GM21367 (cell line): ENCODE measurements around the gene FAM149A.

ENCODE experiments used
- ATAC-seq: cut with Tn5 transposase; IDR thresholded peaks from one replicate; pipeline ENCODE4 v1.9.1; 2021; ENCODE audit not compliant: unreplicated experiment

The FAM149A gene

DNA sequence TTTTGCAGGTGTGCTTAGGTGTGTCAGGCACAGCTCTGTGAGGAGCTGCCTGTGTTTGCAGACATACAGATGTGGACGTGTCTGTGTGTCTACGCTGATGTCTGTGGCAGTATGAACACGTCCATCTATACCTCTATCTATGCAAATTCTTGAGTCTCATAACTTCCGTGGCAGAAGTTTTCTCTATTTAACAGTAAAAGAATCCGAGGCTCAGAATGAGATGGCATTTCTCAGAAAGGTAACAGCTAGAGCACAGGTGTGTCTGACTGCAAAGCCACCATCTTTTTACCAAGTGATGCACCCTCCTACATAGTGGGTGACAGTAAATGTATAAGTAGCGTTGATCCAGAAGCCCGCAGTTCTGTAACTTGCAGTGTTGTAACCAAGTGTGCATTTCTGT lies 47.0 kb downstream of the FAM149A start:
- no peak for ATAC-seq

DNA sequence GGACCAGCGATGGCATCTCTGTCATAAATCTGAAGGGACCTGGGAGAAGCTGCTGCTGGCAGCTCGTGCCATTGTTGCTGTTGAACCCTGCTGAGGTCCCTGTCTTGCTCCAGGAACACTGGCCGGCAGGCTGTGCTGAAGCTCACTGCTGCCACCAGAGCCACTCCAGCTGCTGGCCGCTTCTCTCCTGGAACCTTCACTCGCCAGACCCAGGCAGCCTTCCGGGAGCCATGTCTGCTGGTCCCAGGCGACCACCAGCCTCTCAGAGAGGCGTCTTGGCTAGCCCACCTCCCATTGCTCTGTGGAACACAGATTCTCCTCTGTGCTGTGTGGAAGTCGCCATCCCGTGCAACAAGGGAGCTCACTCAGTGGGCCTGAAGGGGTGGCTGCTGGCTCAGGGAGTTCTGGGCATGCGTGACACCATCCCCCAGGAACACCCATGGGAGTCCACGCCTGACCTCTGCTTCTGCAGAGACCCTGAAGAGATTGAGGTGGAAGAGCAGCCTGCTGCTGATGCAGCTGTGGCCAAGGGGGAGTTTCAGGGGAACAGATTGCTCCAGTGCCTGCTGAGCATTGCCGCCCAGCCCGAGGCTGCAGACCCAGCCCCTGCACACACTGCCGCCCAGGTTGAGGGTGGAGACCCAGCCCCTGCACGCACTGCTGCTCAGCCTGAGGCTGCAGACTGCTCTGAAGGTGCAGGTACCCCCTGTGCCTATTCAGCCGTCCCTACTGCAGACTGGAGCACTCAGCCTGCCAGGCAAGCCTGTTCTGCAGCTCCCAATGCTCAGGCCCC lies 53.7 kb downstream of the FAM149A start:
- no peak for ATAC-seq

GRCh38 chr4:186158966-186159365 lies 54.5 kb downstream of the FAM149A start:
- ATAC-seq = no peak

GRCh38 chr4:186159613-186160012 lies 55.1 kb downstream of the FAM149A start:
- no peak for ATAC-seq

- peak; percentile 98 for ATAC-seq
Observed at GRCh38 chr4:186161138-186161537, 56.6 kb downstream of the FAM149A start.

- no peak for ATAC-seq
Observed at GRCh38 chr4:186166852-186167512, 62.5 kb downstream of the FAM149A start.

DNA sequence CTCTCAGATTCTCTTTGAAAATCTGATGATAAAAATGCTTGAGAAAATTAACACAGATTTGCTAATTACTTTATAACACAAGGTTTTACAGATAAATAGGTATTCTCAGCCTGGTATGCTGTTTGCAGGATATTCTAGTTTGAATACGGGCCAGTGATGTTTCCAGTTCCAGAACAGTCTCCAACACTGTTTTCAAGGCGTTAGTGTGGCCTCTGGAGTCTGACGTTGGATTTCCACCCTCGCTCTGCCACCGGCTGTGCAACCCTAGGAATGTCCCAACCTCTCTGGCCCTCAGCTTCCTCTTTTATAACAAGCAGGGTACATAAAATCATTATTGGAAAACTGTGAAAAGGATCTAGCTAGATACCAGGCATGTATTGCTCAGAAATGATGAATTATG lies 63.1 kb downstream of the FAM149A start:
- no peak for ATAC-seq

- no peak for ATAC-seq
Observed at GRCh38 chr4:186168750-186169149, 64.2 kb downstream of the FAM149A start.

DNA sequence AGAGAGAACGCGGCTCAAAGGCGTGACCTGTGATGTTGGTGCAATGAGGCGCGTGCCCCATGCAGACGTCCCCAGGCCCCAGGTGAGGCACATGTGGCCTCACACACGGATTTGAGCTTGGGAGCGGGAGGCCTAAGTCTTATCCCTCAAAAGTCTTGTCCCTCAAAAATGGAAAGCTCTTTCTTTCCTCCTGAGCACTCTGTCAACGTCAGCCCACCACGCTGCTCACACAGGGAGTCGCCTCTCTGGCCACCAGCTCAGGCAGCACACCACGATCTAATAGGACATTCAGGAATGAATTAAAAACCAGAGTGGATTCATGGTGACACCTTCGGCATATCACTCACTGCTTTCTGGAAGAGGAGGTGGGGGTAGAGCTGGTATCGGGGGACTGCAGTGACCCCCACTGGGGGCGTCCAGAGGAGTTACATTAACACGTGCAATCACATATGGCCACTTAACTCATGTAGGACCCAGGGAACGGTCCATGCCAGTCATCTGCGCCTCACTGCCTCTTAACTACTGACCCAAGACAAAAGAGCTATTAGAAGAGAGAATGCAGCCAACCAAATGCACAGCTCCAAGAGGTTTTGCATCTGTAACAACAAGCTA lies 64.9 kb downstream of the FAM149A start:
- ATAC-seq = no peak

DNA sequence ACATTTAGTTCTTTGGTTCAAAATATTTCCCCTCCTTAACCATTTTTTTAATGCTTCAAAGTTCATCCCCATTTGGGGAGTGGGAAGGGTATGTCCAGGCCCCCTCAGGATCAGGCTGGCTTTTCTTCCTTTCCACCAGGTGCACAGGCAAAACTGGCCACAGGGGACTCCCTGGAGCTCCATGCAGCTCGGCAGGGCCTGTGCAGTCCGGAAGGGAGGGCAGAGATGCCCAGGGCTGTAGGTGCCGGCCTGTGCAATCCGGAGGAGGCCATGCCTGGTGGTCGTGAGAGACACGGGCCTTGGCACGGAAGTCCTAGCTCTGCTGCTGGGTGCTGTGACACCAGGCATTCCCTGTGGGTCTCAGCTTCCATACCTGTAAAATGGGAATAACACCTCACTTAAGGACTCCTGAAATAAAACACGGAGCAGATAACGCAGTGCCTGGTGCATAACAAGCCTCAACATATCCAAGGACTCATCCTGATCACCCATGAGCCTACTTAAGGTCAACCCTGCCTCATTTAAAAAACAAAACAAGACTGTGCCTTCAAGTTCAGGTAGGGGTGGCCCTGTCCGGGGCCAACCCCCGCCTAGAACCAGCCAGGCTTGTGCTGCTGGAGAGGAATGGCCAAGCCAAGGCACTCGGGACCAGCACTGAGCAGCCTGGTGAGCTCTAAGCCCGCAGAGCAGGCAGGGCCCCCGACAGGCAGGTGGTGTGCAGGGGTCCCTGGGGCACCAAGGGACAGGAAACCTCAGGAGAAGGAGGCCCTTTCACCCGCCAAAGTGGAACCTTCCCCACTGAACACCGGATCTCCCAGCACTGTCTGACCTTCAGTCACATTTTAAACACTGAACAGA lies 65.7 kb downstream of the FAM149A start:
- no peak for ATAC-seq

DNA sequence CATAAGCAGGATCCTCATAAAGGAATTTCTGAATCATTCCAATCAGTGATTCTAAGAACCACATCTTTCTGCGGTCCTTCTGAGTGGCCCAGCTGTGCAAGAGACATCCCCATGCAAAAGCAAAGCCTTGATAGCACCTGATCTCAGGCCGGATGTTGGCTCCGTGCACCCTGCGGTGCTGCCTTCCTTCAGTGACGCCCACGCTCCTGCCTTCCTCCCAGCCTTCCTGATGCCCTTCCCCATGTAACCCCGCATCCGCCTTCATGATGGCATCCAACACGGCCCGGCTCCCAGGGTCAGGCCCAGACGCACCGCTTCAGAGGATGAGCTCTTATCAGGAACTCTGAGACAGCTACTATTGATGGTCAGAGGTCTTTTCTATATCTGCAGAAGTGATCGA lies 66.5 kb downstream of the FAM149A start:
- no peak for ATAC-seq

- ATAC-seq = no peak
Observed at GRCh38 chr4:186172546-186172945, 68.0 kb downstream of the FAM149A start.

DNA sequence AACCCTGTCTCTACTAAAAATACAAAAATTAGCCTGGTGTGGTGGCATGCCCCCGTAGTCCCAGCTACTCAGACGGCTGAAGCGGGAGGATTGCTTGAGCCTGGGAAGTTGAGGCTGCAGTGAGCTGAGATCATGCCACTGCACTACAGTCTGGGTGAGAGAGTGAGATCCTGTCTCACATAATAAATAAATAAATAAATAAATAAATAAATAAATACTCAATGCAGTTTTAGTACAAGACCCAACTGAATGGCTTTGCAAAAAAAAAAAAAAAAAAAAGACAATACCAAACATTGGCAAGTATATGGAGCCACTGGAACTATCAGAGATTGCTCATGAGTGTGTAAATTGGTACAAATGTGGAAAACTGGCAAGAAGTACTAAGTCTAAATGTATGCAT lies 83.6 kb downstream of the FAM149A start:
- ATAC-seq = no peak

- ATAC-seq = no peak
Observed at GRCh38 chr4:186189656-186190055, 85.2 kb downstream of the FAM149A start.

DNA sequence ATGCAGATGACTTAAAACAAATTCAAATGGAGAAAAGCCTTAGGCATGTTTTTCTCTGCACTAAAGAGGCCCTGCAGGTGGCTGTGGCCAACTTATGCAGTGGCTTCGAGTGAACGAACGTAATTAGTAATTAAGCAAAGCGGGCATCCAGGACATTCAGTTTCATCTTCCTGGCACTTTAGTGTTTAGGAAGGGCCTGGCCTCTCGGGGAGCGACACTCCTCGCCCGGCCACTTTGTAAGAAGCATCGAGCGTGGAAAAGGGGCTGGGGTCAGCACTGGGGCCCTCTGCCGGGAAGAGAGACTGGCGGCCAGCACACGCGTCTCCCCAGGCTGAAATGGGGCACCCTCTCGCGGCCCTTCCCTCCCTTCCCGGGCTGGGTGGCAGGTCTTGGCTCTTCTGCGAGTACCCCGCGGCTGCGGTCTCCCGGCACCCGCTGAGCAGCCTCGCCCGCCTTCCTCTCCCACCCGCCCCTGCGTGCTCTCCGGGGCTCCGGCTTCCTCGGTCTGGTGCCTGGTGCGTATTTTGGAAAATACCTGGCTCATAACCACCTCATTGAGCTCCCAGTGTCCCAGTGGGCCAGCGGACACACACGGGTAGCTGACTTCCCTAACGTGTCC lies 86.2 kb downstream of the FAM149A start:
- peak; percentile 36 for ATAC-seq

GRCh38 chr4:186191200-186192065 lies 86.9 kb downstream of the FAM149A start, which contains the start of gene CYP4V2:
Gene CYP4V2 (plus strand): TSS chr4:186191567. CDS start chr4:186191824, 257 bp downstream.
- ATAC-seq = peak; percentile 86

DNA sequence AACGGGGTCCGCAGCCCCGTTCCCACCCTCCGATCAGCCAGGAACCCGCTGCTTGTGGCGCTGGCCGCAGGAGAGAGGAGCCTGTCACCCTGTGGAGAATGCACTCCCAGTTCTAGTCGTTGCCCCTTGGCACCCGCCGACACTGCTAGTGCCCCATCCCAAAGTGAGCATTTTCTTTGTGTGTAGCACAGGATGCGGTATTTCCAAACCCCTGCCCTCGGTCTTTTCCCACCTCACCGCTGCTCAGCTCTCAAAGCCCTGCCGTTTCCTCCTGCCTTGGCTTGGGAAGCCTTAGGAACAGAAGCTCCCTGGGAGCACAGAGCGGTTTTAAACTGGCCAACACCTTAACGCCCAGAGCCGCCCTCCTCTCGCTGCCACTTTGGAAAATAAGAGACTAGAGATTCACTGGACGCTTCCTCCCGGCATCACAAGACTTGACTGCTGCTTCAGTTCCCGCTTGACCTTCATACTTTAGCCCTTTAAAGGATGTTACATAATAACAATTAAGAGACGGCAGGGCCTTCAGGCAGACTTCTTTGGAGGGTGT lies 87.6 kb downstream of the FAM149A start:
- peak; percentile 8 for ATAC-seq

GRCh38 chr4:186193851-186194250 lies 89.3 kb downstream of the FAM149A start:
- ATAC-seq = no peak

GRCh38 chr4:186196063-186196462 lies 91.6 kb downstream of the FAM149A start:
- ATAC-seq = no peak
